Breast epithelium (tissue), 4 donors: ENCODE data around the gene RNASEH1. TPM values are rescaled to one million over a fixed set of nuclear protein-coding genes. Genes with fewer than 3 reads are reported as not detected.
"Not testable (repeated sequence)": the region's sequence is repeated elsewhere in the genome, so short reads cannot be mapped to it uniquely, and the experiment has no call there.

Experiments used
- DNase-seq, 2 donors: peaks; one replicate each; pipeline ENCODE4 v3.0.0-alpha.2; 2019; ENCODE audit warnings: low spot score in 2 of 2
- H3K27ac ChIP-seq, 2 donors: fragments of 200-600 bp; sonication (generic) in 1 of 2; one replicate each; pipeline ENCODE4 v1.5.1; 2016 to 2019; ENCODE audit warnings: mild to moderate bottlenecking in 1 of 2
- H3K27me3 ChIP-seq, 2 donors: fragments of 200-600 bp; sonication (generic) in 1 of 2; one replicate each; pipeline versions ENCODE4 v1.5.1 to v1.6.0; 2017 to 2019; ENCODE audit warnings: control low read depth in 1 of 2, mild to moderate bottlenecking in 1 of 2
- H3K36me3 ChIP-seq: fragments of 200-600 bp; one replicate; pipeline ENCODE4 v1.5.1; 2019
- H3K4me1 ChIP-seq, 2 donors: fragments of 200-600 bp; sonication (generic); one replicate each; pipeline ENCODE4 v1.5.1; 2016 to 2019; ENCODE audit warnings: control low read depth in 1 of 2
- H3K4me3 ChIP-seq, 3 donors: fragments of 200-600 bp; sonication (generic); 1 replicate in 2 of 3; 2 replicates in 1 of 3; pipeline ENCODE4 v1.5.1; 2016 to 2019; ENCODE audit warnings: mild to moderate bottlenecking in 3 of 3, moderate library complexity in 2 of 3
- H3K9me3 ChIP-seq, 2 donors: fragments of 200-600 bp; sonication (generic) in 1 of 2; one replicate each; pipeline ENCODE4 v1.5.1; 2016 to 2019; ENCODE audit warnings: control low read depth in 1 of 2
- POLR2A ChIP-seq: fragments of 450-650 bp; IDR thresholded peaks from one replicate; pipeline ENCODE4 v1.6.1; 2016; ENCODE audit warnings: antibody characterized with exemption, mild to moderate bottlenecking, moderate library complexity
- POLR2AphosphoS5 ChIP-seq, 3 donors: sonication (generic); formaldehyde crosslinking; IDR thresholded peaks; one replicate each; pipeline ENCODE4 v1.6.1; 2017; ENCODE audit warnings: antibody characterized with exemption in 3 of 3
- intact Hi-C: fragments of 100-400 bp; cut with DNase I; formaldehyde crosslinking; loops from one replicate; pipeline ENCODE4 v1.15.1; 2023; ENCODE audit warnings: low total_unique reads
- total RNA-seq, 3 donors: library from RNA; depleted of rRNA; stranded (reverse); fragments of >200 nt; gene quantifications; one replicate each; pipeline ENCODE4 v1.1.0, GENCODE V29; 2016
- TF ChIP-seq, protein P1 (sequence below), 3 donors: fragments of 450-650 bp; IDR thresholded peaks; one replicate each; pipeline ENCODE4 v1.5.1; 2016 to 2017; ENCODE audit warnings: antibody characterized with exemption in 3 of 3, mild to moderate bottlenecking in 3 of 3, moderate library complexity in 3 of 3

RNASEH1 gene
- total RNA-seq, 3 donors from 2014 or later = 17.3 to 22.1 (median 21.0) TPM

DNA sequence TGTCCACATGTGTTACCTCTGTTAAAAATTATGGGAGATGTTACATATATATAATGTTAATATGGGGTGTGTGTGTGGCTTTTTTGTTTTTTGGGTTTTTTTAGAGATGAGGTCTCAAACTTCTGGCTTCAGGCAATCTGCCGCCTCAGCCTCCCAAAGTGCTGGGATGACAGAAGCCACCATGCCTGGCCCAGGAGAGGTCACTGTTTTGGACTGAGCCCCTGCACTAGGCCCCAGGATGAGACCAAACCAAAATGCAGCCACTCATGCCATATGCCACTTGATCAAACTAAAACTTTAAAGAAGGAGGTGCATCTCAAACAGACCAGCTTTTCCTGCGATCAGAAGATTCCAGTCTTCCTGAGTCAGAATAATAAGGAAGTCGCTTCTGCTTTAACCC, 41.3 kb downstream of the RNASEH1 start:
- Histone ChIP-seq H3K27ac (no peak overlapping the region), H3K27me3 (no peaks in the 10 kb centered on the region), H3K4me3 (no peak overlapping the region), H3K36me3 (no peaks in the 10 kb centered on the region), H3K9me3 (no peaks in the 10 kb centered on the region), H3K4me1 (peaks cover 0 to 8% of the 10 kb centered on the region in 2 donors)
- TF ChIP-seq POLR2A (no peak), POLR2AphosphoS5 (IDR thresholded peaks at IDR 0.05) (no peak)
- no peak for DNase-seq
- intact Hi-C loops = no loop called here

DNA sequence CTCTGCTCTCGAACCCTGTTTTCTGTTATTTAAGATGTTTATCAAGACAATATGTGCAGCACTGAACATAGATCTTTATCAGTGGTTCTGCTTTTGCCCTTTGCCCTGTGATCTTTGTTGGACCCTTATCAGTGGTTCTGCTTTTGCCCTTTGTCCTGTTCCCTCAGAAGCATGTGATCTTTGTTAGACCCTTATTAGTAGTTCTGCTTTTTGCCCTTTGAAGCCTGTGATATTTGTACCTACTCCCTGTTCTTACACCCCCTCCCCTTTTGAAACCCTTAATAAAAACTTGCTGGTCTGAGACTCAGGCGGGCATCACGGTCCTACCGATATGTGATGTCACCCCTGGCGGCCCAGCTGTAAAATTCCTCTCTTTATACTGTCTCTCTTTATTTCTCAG, 42.7 kb downstream of the RNASEH1 start:
- H3K4me3 ChIP-seq, H3K9me3 ChIP-seq, intact Hi-C loops, H3K4me1 ChIP-seq, H3K27ac ChIP-seq, DNase-seq, H3K27me3 ChIP-seq, H3K36me3 ChIP-seq: not testable (repeated sequence)

DNA sequence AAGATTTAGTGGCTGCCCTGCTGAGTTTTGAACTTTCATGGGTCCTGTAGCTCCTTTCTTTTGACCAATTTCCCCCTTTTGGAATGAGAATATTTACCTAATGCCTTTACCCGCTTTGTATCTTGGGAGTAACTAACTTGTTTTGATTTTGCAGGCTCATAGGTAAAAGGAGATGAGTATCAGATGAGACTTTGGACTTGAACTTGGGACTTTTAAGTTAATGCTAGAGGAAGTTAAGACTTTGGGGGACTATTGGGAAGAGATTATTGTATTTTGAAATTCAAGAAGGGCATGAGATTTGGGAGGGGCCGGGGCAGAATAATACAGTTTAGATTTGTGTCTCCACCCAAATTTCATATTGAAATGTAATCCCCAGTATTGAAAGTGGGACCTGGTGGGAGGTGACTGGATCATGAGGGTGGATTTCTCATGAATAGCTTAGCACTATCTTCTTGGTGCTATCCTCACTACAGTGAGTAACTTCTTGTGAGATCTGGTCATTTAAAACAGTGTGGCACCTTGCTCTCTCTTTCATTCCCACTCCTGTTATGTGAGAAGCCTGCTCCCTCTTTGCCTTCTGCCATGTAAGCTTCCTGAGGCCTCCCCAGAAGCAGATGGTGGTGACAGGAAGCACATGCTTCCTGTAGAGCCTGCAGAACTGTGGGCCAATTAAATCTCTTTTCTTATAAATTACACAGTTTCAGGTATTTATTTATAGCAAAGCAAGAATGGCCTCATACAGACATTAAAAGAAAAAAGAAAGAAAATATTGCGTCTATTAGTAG, 44.9 kb downstream of the RNASEH1 start:
- intact Hi-C loops = no loop called here
- no peaks in the 10 kb centered on the region for H3K9me3 ChIP-seq
- no peak for DNase-seq
- peaks cover 0 to 8% of the 10 kb centered on the region in 2 donors for H3K4me1 ChIP-seq
- no peaks in the 10 kb centered on the region for H3K27me3 ChIP-seq
- H3K4me3 ChIP-seq = no peak overlapping the region
- H3K36me3 ChIP-seq = no peaks in the 10 kb centered on the region
- no peak overlapping the region for H3K27ac ChIP-seq
- no peak for TF ChIP-seq POLR2AphosphoS5 (IDR thresholded peaks at IDR 0.05)
- TF ChIP-seq, protein P1, sequence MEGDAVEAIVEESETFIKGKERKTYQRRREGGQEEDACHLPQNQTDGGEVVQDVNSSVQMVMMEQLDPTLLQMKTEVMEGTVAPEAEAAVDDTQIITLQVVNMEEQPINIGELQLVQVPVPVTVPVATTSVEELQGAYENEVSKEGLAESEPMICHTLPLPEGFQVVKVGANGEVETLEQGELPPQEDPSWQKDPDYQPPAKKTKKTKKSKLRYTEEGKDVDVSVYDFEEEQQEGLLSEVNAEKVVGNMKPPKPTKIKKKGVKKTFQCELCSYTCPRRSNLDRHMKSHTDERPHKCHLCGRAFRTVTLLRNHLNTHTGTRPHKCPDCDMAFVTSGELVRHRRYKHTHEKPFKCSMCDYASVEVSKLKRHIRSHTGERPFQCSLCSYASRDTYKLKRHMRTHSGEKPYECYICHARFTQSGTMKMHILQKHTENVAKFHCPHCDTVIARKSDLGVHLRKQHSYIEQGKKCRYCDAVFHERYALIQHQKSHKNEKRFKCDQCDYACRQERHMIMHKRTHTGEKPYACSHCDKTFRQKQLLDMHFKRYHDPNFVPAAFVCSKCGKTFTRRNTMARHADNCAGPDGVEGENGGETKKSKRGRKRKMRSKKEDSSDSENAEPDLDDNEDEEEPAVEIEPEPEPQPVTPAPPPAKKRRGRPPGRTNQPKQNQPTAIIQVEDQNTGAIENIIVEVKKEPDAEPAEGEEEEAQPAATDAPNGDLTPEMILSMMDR (IDR thresholded peaks at IDR 0.05) = no peak
- no peak for TF ChIP-seq POLR2A

DNA sequence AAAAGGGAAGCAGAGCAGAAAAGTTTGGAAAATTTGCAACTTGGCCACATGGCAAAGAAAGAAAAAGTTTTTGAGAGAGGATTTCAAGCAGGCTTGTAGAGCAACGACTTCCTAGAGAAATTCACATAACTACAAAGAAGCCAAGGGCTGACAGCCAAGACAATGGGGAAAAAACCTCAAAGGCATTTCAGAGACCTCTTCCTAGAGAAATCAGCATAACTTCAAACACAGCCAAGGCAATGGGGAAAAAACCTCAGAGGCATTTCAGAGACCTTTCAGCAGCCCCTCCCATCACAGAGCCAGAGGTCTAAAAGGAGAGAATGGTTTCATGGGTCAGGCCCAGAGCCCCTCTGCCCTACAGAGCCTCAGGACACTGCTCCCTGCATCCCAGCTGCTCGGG, 46.0 kb downstream of the RNASEH1 start:
- TF ChIP-seq POLR2A (no peak), POLR2AphosphoS5 (IDR thresholded peaks at IDR 0.05) (no peak)
- TF ChIP-seq, protein P1 (IDR thresholded peaks at IDR 0.05) = no peak
- no peak overlapping the region for H3K27ac ChIP-seq
- intact Hi-C loops = no loop called here
- H3K27me3 ChIP-seq = no peaks in the 10 kb centered on the region
- no peak overlapping the region for H3K4me3 ChIP-seq
- H3K36me3 ChIP-seq = no peaks in the 10 kb centered on the region
- no peaks in the 10 kb centered on the region for H3K9me3 ChIP-seq
- no peak for DNase-seq
- H3K4me1 ChIP-seq = no peaks in the 10 kb centered on the region

DNA sequence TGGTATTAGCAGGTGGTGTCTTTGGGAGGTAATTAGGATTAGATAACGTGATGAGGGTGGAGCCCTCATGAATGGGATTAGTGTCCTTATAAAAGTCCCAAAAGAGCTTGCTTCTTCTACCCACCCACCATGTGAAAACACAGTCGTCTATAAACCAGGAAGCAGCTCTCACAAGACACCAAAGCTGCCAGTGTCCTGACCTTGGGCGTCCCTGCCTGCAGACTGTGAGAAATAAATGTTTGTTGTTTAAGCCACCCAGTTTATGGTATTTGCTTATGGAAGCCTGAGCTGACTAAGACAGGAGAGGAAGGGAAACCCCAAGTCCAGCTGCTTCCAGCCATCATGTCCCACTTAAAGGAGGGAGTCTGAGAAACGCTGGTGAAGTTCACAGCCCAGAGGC, 52.4 kb downstream of the RNASEH1 start:
- no peaks in the 10 kb centered on the region for H3K36me3 ChIP-seq
- H3K4me1 ChIP-seq = no peaks in the 10 kb centered on the region
- DNase-seq = no peak
- no peaks in the 10 kb centered on the region for H3K9me3 ChIP-seq
- no peak overlapping the region for H3K4me3 ChIP-seq
- no peaks in the 10 kb centered on the region for H3K27me3 ChIP-seq
- TF ChIP-seq POLR2A (no peak), POLR2AphosphoS5 (IDR thresholded peaks at IDR 0.05) (no peak)
- TF ChIP-seq, protein P1 (IDR thresholded peaks at IDR 0.05) = no peak
- no peak overlapping the region for H3K27ac ChIP-seq
- intact Hi-C loops = no loop called here

DNA sequence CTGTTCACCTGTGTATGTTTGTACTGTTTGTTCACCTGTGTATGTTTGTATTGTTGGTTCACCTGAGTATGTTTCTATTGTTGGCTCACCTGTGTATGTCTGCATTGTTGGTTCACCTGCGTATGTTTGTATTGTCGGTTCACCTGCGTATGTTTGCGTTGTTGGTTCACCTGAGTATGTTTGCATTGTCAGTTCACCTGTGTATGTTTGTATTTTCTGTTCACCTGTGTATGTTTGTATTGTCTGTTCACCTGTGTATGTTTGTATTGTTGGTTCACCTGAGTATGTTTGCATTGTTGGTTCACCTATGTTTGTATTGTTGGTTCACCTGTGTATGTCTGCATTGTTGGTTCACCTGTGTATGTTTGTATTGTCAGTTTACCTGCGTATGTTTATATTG, 53.4 kb downstream of the RNASEH1 start:
- no peaks in the 10 kb centered on the region for H3K4me1 ChIP-seq
- no peaks in the 10 kb centered on the region for H3K27me3 ChIP-seq
- DNase-seq = no peak
- H3K27ac ChIP-seq = no peak overlapping the region
- TF ChIP-seq POLR2AphosphoS5 (IDR thresholded peaks at IDR 0.05) (no peak), POLR2A (no peak)
- TF ChIP-seq, protein P1 (IDR thresholded peaks at IDR 0.05) = no peak
- no peaks in the 10 kb centered on the region for H3K36me3 ChIP-seq
- H3K9me3 ChIP-seq = no peaks in the 10 kb centered on the region
- intact Hi-C loops = no loop called here
- no peak overlapping the region for H3K4me3 ChIP-seq
